ENCODE data around the gene FKBP11.

FKBP11 gene

DNA sequence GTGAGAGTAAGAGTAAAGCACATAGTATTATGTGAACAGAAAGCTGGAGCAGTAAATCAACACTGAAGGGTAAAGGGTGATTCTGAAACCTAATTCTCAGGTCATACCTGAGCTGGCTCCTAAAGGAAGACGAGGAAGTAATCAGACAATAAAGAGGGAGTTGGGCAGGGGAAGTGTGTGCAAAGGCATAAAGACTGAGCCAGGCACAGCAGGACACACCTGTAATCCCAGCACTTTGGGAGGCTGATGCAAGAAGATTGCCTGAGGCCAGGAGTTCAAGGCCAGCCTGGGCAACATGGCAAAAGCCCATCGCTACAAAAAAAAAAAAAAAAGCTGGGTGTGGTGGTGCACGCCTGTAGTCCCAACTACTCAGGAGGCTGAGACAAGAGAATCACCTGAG is 22.4 kb upstream of the FKBP11 start:
- H3K9me3 ChIP-seq (ENCODE audit: control insufficient read depth, low read length) = no peaks in the 10 kb centered on the region
- no peaks in the 10 kb centered on the region for H3K27me3 ChIP-seq (ENCODE audit: control insufficient read depth, insufficient read depth, low read length)
- H3K4me1 ChIP-seq (ENCODE audit: control insufficient read depth, insufficient read depth, low read length) = no peaks in the 10 kb centered on the region
- H3K9ac ChIP-seq (ENCODE audit: low read length) = no peak overlapping the region
- H3K36me3 ChIP-seq (ENCODE audit: control insufficient read depth, insufficient read depth, low read length) = no peaks in the 10 kb centered on the region
- H3K4me3 ChIP-seq (ENCODE audit: low read length) = no peak overlapping the region

- Histone ChIP-seq H3K4me3 (ENCODE audit: low read length) (no peak overlapping the region), H3K9me3 (ENCODE audit: control insufficient read depth, low read length) (no peaks in the 10 kb centered on the region), H3K9ac (ENCODE audit: low read length) (no peak overlapping the region), H3K27me3 (ENCODE audit: control insufficient read depth, insufficient read depth, low read length) (no peaks in the 10 kb centered on the region), H3K36me3 (ENCODE audit: control insufficient read depth, insufficient read depth, low read length) (no peaks in the 10 kb centered on the region), H3K4me1 (ENCODE audit: control insufficient read depth, insufficient read depth, low read length) (no peaks in the 10 kb centered on the region)
These were observed 21.7 kb upstream of the FKBP11 start for GRCh38 chr12:48946943-48947342.

GRCh38 chr12:48946205-48946604 is 20.9 kb upstream of the FKBP11 start:
- no peaks in the 10 kb centered on the region for H3K27me3 ChIP-seq (ENCODE audit: control insufficient read depth, insufficient read depth, low read length)
- no peaks in the 10 kb centered on the region for H3K36me3 ChIP-seq (ENCODE audit: control insufficient read depth, insufficient read depth, low read length)
- H3K4me3 ChIP-seq (ENCODE audit: low read length) = no peak overlapping the region
- no peaks in the 10 kb centered on the region for H3K9me3 ChIP-seq (ENCODE audit: control insufficient read depth, low read length)
- H3K9ac ChIP-seq (ENCODE audit: low read length) = no peak overlapping the region
- H3K4me1 ChIP-seq (ENCODE audit: control insufficient read depth, insufficient read depth, low read length) = no peaks in the 10 kb centered on the region

DNA sequence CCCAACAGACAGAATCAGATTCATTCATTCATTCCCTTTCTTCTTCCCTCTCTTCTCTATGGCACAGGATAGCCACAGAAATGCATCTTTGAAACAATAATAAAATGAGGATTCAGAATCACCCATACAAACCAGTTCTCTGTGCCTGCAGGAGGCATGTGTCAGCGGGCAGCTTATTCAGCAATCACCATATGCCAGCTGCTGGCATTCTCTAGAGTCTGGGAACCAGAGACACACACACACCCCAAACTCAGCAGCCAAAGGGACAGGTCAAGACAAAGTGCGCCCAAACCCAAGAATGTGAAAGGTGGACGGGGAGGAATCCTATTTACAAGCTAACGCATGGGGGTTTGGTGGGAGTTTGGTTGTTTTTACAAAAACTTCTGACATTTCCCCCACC is 17.9 kb upstream of the FKBP11 start:
- Histone ChIP-seq H3K4me1 (ENCODE audit: control insufficient read depth, insufficient read depth, low read length) (no peaks in the 10 kb centered on the region), H3K9me3 (ENCODE audit: control insufficient read depth, low read length) (no peaks in the 10 kb centered on the region), H3K4me3 (ENCODE audit: low read length) (no peak overlapping the region), H3K27me3 (ENCODE audit: control insufficient read depth, insufficient read depth, low read length) (no peaks in the 10 kb centered on the region), H3K9ac (ENCODE audit: low read length) (no peak overlapping the region), H3K36me3 (ENCODE audit: control insufficient read depth, insufficient read depth, low read length) (no peaks in the 10 kb centered on the region)

DNA sequence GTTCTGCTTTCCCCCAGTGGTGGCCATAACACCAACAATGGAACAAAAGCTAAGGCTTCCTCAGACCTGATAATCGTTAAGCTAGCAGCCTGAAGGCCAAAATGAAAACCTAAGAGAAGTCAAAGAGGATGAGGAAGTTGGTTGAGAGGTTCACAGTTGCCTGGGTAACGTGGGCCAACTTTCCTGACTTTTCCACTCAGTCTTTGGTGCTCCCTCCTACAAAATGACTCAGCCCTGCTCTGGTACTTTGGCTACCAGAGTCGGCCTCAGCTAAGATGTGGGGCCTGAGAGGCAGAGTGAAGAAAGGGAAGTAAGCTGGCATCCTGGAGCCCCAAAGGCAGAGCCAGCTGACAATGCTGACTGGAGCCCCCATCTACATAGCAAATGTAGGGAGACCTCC is 14.9 kb upstream of the FKBP11 start:
- Histone ChIP-seq H3K9me3 (ENCODE audit: control insufficient read depth, low read length) (no peaks in the 10 kb centered on the region), H3K9ac (ENCODE audit: low read length) (no peak overlapping the region), H3K4me1 (ENCODE audit: control insufficient read depth, insufficient read depth, low read length) (no peaks in the 10 kb centered on the region), H3K4me3 (ENCODE audit: low read length) (no peak overlapping the region), H3K27me3 (ENCODE audit: control insufficient read depth, insufficient read depth, low read length) (no peaks in the 10 kb centered on the region), H3K36me3 (ENCODE audit: control insufficient read depth, insufficient read depth, low read length) (peaks cover 9% of the 10 kb centered on the region)

DNA sequence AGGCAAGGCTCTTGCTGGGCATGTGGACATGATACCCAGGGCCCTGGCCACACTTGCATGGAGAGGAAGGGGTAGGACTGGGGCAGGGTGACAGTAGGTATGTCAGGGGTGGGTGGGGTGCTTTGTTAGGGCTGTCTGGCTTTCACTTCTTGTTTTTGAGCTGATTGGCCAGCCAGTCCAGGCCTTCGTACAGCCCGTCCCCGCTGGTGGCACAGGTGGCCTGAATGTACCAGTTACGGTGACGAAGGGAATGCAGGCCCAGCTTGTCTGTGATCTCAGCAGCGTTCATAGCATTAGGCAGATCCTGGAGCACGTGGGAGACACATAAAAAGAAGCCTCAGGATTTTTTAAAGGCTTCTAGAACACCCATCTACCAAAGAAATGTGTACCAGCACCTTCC is 13.5 kb upstream of the FKBP11 start:
- no peak overlapping the region for H3K9ac ChIP-seq (ENCODE audit: low read length)
- H3K9me3 ChIP-seq (ENCODE audit: control insufficient read depth, low read length) = no peaks in the 10 kb centered on the region
- H3K4me1 ChIP-seq (ENCODE audit: control insufficient read depth, insufficient read depth, low read length) = no peaks in the 10 kb centered on the region
- peaks cover 9% of the 10 kb centered on the region for H3K36me3 ChIP-seq (ENCODE audit: control insufficient read depth, insufficient read depth, low read length)
- H3K27me3 ChIP-seq (ENCODE audit: control insufficient read depth, insufficient read depth, low read length) = no peaks in the 10 kb centered on the region
- no peak overlapping the region for H3K4me3 ChIP-seq (ENCODE audit: low read length)

- no peaks in the 10 kb centered on the region for H3K4me1 ChIP-seq (ENCODE audit: control insufficient read depth, insufficient read depth, low read length)
- no peaks in the 10 kb centered on the region for H3K9me3 ChIP-seq (ENCODE audit: control insufficient read depth, low read length)
- H3K27me3 ChIP-seq (ENCODE audit: control insufficient read depth, insufficient read depth, low read length) = no peaks in the 10 kb centered on the region
- H3K9ac ChIP-seq (ENCODE audit: low read length) = no peak overlapping the region
- peaks cover 13% of the 10 kb centered on the region for H3K36me3 ChIP-seq (ENCODE audit: control insufficient read depth, insufficient read depth, low read length)
- no peak overlapping the region for H3K4me3 ChIP-seq (ENCODE audit: low read length)
These were observed 11.9 kb upstream of the FKBP11 start for GRCh38 chr12:48937170-48937569.

DNA sequence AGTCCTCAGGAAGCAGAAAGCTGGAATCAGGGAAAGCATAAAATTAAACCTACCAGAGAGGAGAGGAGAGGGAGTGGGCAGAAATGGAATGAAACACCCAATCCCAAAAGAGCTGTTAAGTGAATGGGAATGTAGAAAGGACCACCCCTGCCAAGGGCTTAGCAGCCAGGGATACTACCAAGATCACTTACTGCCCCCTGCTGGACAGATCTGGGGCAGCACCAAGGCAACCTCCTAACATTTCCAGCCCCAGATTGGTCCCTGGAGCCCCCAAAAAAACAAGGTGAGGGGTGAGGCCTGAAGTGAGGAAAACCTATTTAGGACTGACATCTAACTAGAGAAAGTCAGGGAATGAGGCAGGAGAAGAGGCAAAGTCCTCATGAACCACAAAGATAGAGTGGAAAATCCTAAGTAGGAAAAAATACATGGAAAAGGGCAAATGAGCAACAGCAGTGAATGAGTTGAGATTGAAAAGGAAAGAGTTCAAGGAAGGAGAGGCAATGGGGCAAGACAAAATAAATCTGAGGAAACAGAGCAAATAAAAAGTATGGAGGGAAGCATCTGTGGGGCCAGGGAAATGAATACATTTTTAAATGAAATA is 11.2 kb upstream of the FKBP11 start:
- Histone ChIP-seq H3K9ac (ENCODE audit: low read length) (no peak overlapping the region), H3K36me3 (ENCODE audit: control insufficient read depth, insufficient read depth, low read length) (peaks cover 13% of the 10 kb centered on the region), H3K9me3 (ENCODE audit: control insufficient read depth, low read length) (no peaks in the 10 kb centered on the region), H3K4me3 (ENCODE audit: low read length) (no peak overlapping the region), H3K27me3 (ENCODE audit: control insufficient read depth, insufficient read depth, low read length) (no peaks in the 10 kb centered on the region), H3K4me1 (ENCODE audit: control insufficient read depth, insufficient read depth, low read length) (no peaks in the 10 kb centered on the region)

- H3K4me1 ChIP-seq (ENCODE audit: control insufficient read depth, insufficient read depth, low read length) = no peaks in the 10 kb centered on the region
- no peak overlapping the region for H3K9ac ChIP-seq (ENCODE audit: low read length)
- no peak overlapping the region for H3K4me3 ChIP-seq (ENCODE audit: low read length)
- no peaks in the 10 kb centered on the region for H3K27me3 ChIP-seq (ENCODE audit: control insufficient read depth, insufficient read depth, low read length)
- no peaks in the 10 kb centered on the region for H3K9me3 ChIP-seq (ENCODE audit: control insufficient read depth, low read length)
- H3K36me3 ChIP-seq (ENCODE audit: control insufficient read depth, insufficient read depth, low read length) = peaks cover 13% of the 10 kb centered on the region
These were observed 9.0 kb upstream of the FKBP11 start for GRCh38 chr12:48934312-48934706.

DNA sequence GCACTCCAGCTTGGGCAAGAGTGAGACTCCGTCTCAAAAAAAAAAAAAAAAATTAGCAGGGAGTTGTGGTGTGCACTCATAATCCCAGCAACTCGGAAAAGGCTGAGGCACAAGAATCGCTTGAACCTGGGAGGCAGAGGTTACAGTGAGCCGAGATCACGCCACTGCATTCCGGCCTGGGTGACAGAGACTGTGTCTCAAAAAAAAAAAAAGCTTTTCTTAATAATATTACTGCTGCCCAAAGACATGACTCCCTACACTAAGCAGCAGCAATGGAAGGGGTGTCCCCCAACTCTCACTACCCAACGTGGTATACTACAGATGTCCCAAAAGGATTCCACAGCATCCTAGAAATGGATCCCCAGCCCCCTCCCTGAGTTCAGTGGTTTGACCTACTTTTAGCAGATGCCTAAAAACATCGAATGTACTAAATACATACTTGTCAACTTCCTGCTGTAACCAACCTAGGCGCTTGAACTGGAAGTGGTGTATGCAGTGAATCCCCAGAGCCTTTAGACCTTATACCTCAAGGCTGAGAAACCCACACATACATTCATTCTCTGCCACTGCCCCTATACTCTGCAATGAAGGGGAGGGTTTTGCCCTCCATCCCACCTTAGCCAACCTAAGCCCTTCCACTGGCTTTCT is 8.5 kb upstream of the FKBP11 start:
- Histone ChIP-seq H3K9ac (ENCODE audit: low read length) (no peak overlapping the region), H3K4me3 (ENCODE audit: low read length) (no peak overlapping the region), H3K36me3 (ENCODE audit: control insufficient read depth, insufficient read depth, low read length) (peaks cover 13% of the 10 kb centered on the region), H3K4me1 (ENCODE audit: control insufficient read depth, insufficient read depth, low read length) (no peaks in the 10 kb centered on the region), H3K27me3 (ENCODE audit: control insufficient read depth, insufficient read depth, low read length) (no peaks in the 10 kb centered on the region), H3K9me3 (ENCODE audit: control insufficient read depth, low read length) (no peaks in the 10 kb centered on the region)

- Histone ChIP-seq H3K27me3 (ENCODE audit: control insufficient read depth, insufficient read depth, low read length) (no peaks in the 10 kb centered on the region), H3K36me3 (ENCODE audit: control insufficient read depth, insufficient read depth, low read length) (peaks cover 13% of the 10 kb centered on the region), H3K4me1 (ENCODE audit: control insufficient read depth, insufficient read depth, low read length) (no peaks in the 10 kb centered on the region), H3K9me3 (ENCODE audit: control insufficient read depth, low read length) (no peaks in the 10 kb centered on the region), H3K4me3 (ENCODE audit: low read length) (no peak overlapping the region), H3K9ac (ENCODE audit: low read length) (no peak overlapping the region)
These were observed 7.6 kb upstream of the FKBP11 start for GRCh38 chr12:48932878-48933277.

DNA sequence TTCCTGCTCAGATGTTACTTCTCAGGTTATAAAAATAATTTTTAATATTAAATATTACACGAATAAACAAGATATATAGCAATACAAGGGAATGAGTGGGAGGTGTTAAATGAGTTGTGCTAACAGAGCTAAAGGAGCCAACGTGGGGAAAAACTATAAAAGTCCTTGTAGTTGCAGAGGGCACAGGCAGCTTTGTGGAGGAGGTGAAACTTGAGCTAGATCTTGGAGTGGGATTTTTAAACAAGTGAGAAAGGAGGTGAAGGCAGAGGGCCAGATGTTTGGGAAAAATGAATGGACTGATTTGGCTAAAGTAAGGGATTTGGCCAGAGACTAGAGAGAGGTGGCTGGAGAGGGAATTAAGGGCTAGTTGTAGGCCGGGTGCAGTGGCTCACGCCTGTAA is 5.2 kb upstream of the FKBP11 start:
- H3K9ac ChIP-seq (ENCODE audit: low read length) = no peak overlapping the region
- peaks cover 4% of the 10 kb centered on the region for H3K4me1 ChIP-seq (ENCODE audit: control insufficient read depth, insufficient read depth, low read length)
- no peaks in the 10 kb centered on the region for H3K9me3 ChIP-seq (ENCODE audit: control insufficient read depth, low read length)
- peaks cover 7% of the 10 kb centered on the region for H3K36me3 ChIP-seq (ENCODE audit: control insufficient read depth, insufficient read depth, low read length)
- H3K27me3 ChIP-seq (ENCODE audit: control insufficient read depth, insufficient read depth, low read length) = no peaks in the 10 kb centered on the region
- H3K4me3 ChIP-seq (ENCODE audit: low read length) = no peak overlapping the region

- H3K36me3 ChIP-seq (ENCODE audit: control insufficient read depth, insufficient read depth, low read length) = peaks cover 4% of the 10 kb centered on the region
- no peaks in the 10 kb centered on the region for H3K9me3 ChIP-seq (ENCODE audit: control insufficient read depth, low read length)
- no peak overlapping the region for H3K9ac ChIP-seq (ENCODE audit: low read length)
- no peaks in the 10 kb centered on the region for H3K27me3 ChIP-seq (ENCODE audit: control insufficient read depth, insufficient read depth, low read length)
- H3K4me1 ChIP-seq (ENCODE audit: control insufficient read depth, insufficient read depth, low read length) = peaks cover 5% of the 10 kb centered on the region
- H3K4me3 ChIP-seq (ENCODE audit: low read length) = no peak overlapping the region
These were observed 4.3 kb upstream of the FKBP11 start for GRCh38 chr12:48929551-48929950.
